SK-N-SH (cell line): ENCODE measurements around the gene RNF146. TPM values are rescaled to one million over a fixed set of nuclear protein-coding genes. Genes with fewer than 3 reads are reported as not detected.

Experiments used
- CTCF ChIA-PET: fragments of 300-600, 350-600 bp; formaldehyde crosslinking; extraction: SDS; loops from one replicate; lab custom pipeline; 2021; lab: Yijun Ruan, JAX
- POLR2A ChIA-PET: fragments of 350-600 bp; sonication (Branson Sonifier 250); formaldehyde crosslinking; extraction: SDS; loops from one replicate; lab custom pipeline; 2020; ENCODE audit warnings: antibody characterized with exemption, inconsistent platforms; lab: Yijun Ruan, JAX
- DNase-seq: peaks from one replicate; pipeline ENCODE4 v3.0.0; 2012
- H2AFZ ChIP-seq: fragments of 200-600 bp; sonication (generic); 2 replicates; pipeline ENCODE4 v1.8.1; 2016; ENCODE audit warnings: antibody characterized with exemption, mild to moderate bottlenecking, low read depth
- H3F3A ChIP-seq: fragments of 200-600 bp; sonication (generic); replicated peaks from 2 replicates; pipeline ENCODE3; 2016; ENCODE audit warnings: antibody characterized with exemption, mild to moderate bottlenecking; ENCODE audit not compliant: insufficient read depth
- H3K27ac ChIP-seq, 2 experiments: fragments of 200-500 bp in 1 of 2; fragments of 200-600 bp in 1 of 2; sonication (Bioruptor generic) in 1 of 2; sonication (generic), shearing (Covaris generic) in 1 of 2; 2 replicates each; pipeline versions ENCODE4 v1.5.1 to v1.6.1; 2014 to 2016; ENCODE audit warnings: low read depth in 2 of 2, inconsistent platforms in 1 of 2, low read length in 1 of 2, mild to moderate bottlenecking in 1 of 2, mixed read lengths in 1 of 2
- H3K27me3 ChIP-seq: fragments of 200-600 bp; sonication (generic), shearing (Covaris generic); 2 replicates; pipeline ENCODE4 v1.6.1; 2016; ENCODE audit warnings: mixed run types; ENCODE audit not compliant: insufficient read depth
- H3K36me3 ChIP-seq, 2 experiments: fragments of 200-500 bp in 1 of 2; fragments of 200-600 bp in 1 of 2; sonication (Bioruptor generic) in 1 of 2; sonication (generic) in 1 of 2; replicated peaks in 1 of 2; 2 replicates each; pipeline versions ENCODE3 to v1.5.1; 2014 to 2016; ENCODE audit warnings: low read length in 1 of 2, mild to moderate bottlenecking in 1 of 2; ENCODE audit not compliant: insufficient read depth in 2 of 2, control insufficient read depth in 1 of 2
- H3K4me1 ChIP-seq, 2 experiments: fragments of 200-500 bp in 1 of 2; fragments of 200-600 bp in 1 of 2; sonication (Bioruptor generic) in 1 of 2; sonication (generic), shearing (Covaris generic) in 1 of 2; 2 replicates each; pipeline versions ENCODE4 v1.5.1 to v1.6.1; 2014 to 2016; ENCODE audit warnings: low read depth in 1 of 2, low read length in 1 of 2, mixed run types in 1 of 2; ENCODE audit not compliant: insufficient read depth in 2 of 2, control insufficient read depth in 1 of 2
- H3K4me2 ChIP-seq: fragments of 200-600 bp; sonication (generic), shearing (Covaris generic); 2 replicates; pipeline ENCODE4 v1.6.1; 2017; ENCODE audit warnings: mixed run types
- H3K4me3 ChIP-seq, 2 experiments: fragments of 200-500 bp in 1 of 2; fragments of 200-600 bp in 1 of 2; sonication (Bioruptor generic) in 1 of 2; sonication (generic), shearing (Covaris generic) in 1 of 2; 2 replicates each; pipeline versions ENCODE4 v1.5.1 to v1.8.1; 2014 to 2016; ENCODE audit warnings: low read depth in 2 of 2, inconsistent platforms in 1 of 2, low read length in 1 of 2, mild to moderate bottlenecking in 1 of 2, mixed read lengths in 1 of 2, moderate library complexity in 1 of 2
- H3K79me2 ChIP-seq: fragments of 200-600 bp; sonication (generic); 2 replicates; pipeline ENCODE4 v1.8.1; 2017; ENCODE audit warnings: mild to moderate bottlenecking; ENCODE audit not compliant: insufficient read depth
- H3K9ac ChIP-seq: fragments of 200-600 bp; sonication (generic); 2 replicates; pipeline ENCODE4 v1.6.1; 2017; ENCODE audit warnings: mixed run types
- H3K9me2 ChIP-seq: fragments of 200-600 bp; sonication (generic); 2 replicates; pipeline ENCODE4 v1.6.1; 2017; ENCODE audit warnings: mixed run types
- H3K9me3 ChIP-seq: fragments of 200-600 bp; sonication (generic); 2 replicates; pipeline ENCODE4 v1.6.1; 2017; ENCODE audit warnings: mixed run types, mild to moderate bottlenecking, moderate library complexity
- H4K20me1 ChIP-seq: fragments of 200-600 bp; sonication (generic); 2 replicates; pipeline ENCODE4 v1.6.1; 2017; ENCODE audit warnings: mild to moderate bottlenecking, mixed run types; ENCODE audit not compliant: insufficient read depth
- EP300 ChIP-seq, 2 experiments: IDR thresholded peaks; 2 replicates each; pipeline versions ENCODE4 v1.4.0 to v1.6.1; 2012; ENCODE audit warnings: borderline replicate concordance in 1 of 2, low read depth in 1 of 2, low read length in 1 of 2
- FOSL2 ChIP-seq: IDR thresholded peaks from 2 replicates; pipeline ENCODE4 v1.4.0; 2012; ENCODE audit warnings: low read depth, mild to moderate bottlenecking, moderate library complexity, borderline replicate concordance
- FOXJ3 ChIP-seq: sonication (generic); formaldehyde crosslinking; IDR thresholded peaks from 2 replicates; pipeline ENCODE4 v1.5.1; 2020; ENCODE audit warnings: mild to moderate bottlenecking, missing genetic modification reagents
- GABPA ChIP-seq: IDR thresholded peaks from 2 replicates; pipeline ENCODE4 v1.4.0; 2012; ENCODE audit warnings: low read depth, mild to moderate bottlenecking
- JUND ChIP-seq: IDR thresholded peaks from 2 replicates; pipeline ENCODE4 v1.4.0; 2012
- NFIC ChIP-seq: IDR thresholded peaks from 2 replicates; pipeline ENCODE4 v1.4.0; 2012; ENCODE audit warnings: borderline replicate concordance
- NRF1 ChIP-seq: IDR thresholded peaks from 2 replicates; pipeline ENCODE4 v1.6.1; 2012; ENCODE audit warnings: low read depth, mild to moderate bottlenecking, low read length
- POLR2AphosphoS5 ChIP-seq: IDR thresholded peaks from 2 replicates; pipeline ENCODE4 v1.6.1; 2012; ENCODE audit warnings: low read depth, low read length
- RAD21 ChIP-seq: IDR thresholded peaks from 2 replicates; pipeline ENCODE4 v1.6.1; 2012; ENCODE audit warnings: mild to moderate bottlenecking, low read length
- RFX5 ChIP-seq: IDR thresholded peaks from 2 replicates; pipeline ENCODE4 v1.6.1; 2012; ENCODE audit warnings: mild to moderate bottlenecking, improper control_type of control experiment, low read length
- SIN3A ChIP-seq: IDR thresholded peaks from 2 replicates; pipeline ENCODE4 v1.6.1; 2012; ENCODE audit warnings: low read depth, mild to moderate bottlenecking, low read length, moderate library complexity, borderline replicate concordance
- TAF1 ChIP-seq: IDR thresholded peaks from 2 replicates; pipeline ENCODE4 v1.6.1; 2012; ENCODE audit warnings: low read depth, mild to moderate bottlenecking, low read length, moderate library complexity, borderline replicate concordance
- USF1 ChIP-seq: IDR thresholded peaks from 2 replicates; pipeline ENCODE4 v1.4.0; 2012; ENCODE audit warnings: low read depth, borderline replicate concordance
- USF2 ChIP-seq: fragments of 150-350 bp; IDR thresholded peaks from 2 replicates; pipeline ENCODE4 v1.6.1; 2017; ENCODE audit warnings: antibody characterized with exemption, low read length, low read depth, borderline replicate concordance
- ZBTB33 ChIP-seq: IDR thresholded peaks from 2 replicates; pipeline ENCODE4 v1.4.0; 2012; ENCODE audit warnings: low read depth, borderline replicate concordance
- whole genome bisulfite sequencing: methylation state at CpG from one replicate; pipeline ENCODE4 v1.1.6; 2017; ENCODE audit warnings: low lambda C conversion rate; 5-methylcytosine and 5-hydroxymethylcytosine counted together
- polyA plus RNA-seq, 3 experiments: library from polyadenylated mRNA; depleted of rRNA; stranded (reverse); fragments of >200 nt; gene quantifications; 2 replicates each; pipeline ENCODE4 v1.2.3, GENCODE V29; 2012

RNF146 gene
- polyA plus RNA-seq, 1 of the 3 experiments (the other 2 are of a cell fraction): 29.2 TPM

- no peak overlapping the region for H3K9ac ChIP-seq
- no peaks in the 10 kb centered on the region for H3K9me3 ChIP-seq
- no peaks in the 10 kb centered on the region for H4K20me1 ChIP-seq
- WGBS: 41% methylated on average over 1 of the region's 1 CpG
- ChIA-PET POLR2A (no interaction called here), CTCF (no interaction called here)
- H3K4me3 ChIP-seq: no peak overlapping the region
- no peak for DNase-seq
- no peaks in the 10 kb centered on the region for H3F3A ChIP-seq
- H3K27me3 ChIP-seq: no peaks in the 10 kb centered on the region
- H3K79me2 ChIP-seq: no peaks in the 10 kb centered on the region
- H3K4me1 ChIP-seq: no peaks in the 10 kb centered on the region
- H3K27ac ChIP-seq: no peak overlapping the region
- TF ChIP-seq EP300 (IDR thresholded peaks at IDR 0.05; ENCODE audit: borderline replicate concordance in 1 of 2, low read depth in 1 of 2, low read length in 1 of 2): no peak
- no peak overlapping the region for H3K4me2 ChIP-seq
- H2AFZ ChIP-seq: no peak overlapping the region
- no peaks in the 10 kb centered on the region for H3K36me3 ChIP-seq
- no peaks in the 10 kb centered on the region for H3K9me2 ChIP-seq
These were observed 17.0 kb upstream of the RNF146 start for GRCh38 chr6:127249621-127250020.

GRCh38 chr6:127255286-127255685, 11.4 kb upstream of the RNF146 start:
- Histone ChIP-seq H2AFZ (no peak overlapping the region), H3K4me2 (no peak overlapping the region), H3F3A (no peaks in the 10 kb centered on the region)
- TF ChIP-seq NFIC (no peak), ZBTB33 (no peak), JUND (no peak), USF1 (no peak), FOXJ3 (CRISPR knock-in tag) (no peak), TAF1 (no peak), FOSL2 (no peak), POLR2AphosphoS5 (no peak), SIN3A (no peak), NRF1 (no peak), GABPA (no peak), USF2 (no peak), EP300 (IDR thresholded peaks at IDR 0.05; ENCODE audit: borderline replicate concordance in 1 of 2, low read depth in 1 of 2, low read length in 1 of 2) (no peak), RAD21 (no peak), RFX5 (no peak)
- TF ChIP-seq, all 33 proteins: peak for 0
- Histone ChIP-seq H3K79me2 (no peaks in the 10 kb centered on the region), H3K36me3 (no peaks in the 10 kb centered on the region), H3K4me1 (no peaks in the 10 kb centered on the region), H3K27me3 (no peaks in the 10 kb centered on the region), H3K4me3 (no peak overlapping the region), H3K9me2 (no peaks in the 10 kb centered on the region), H3K9ac (no peak overlapping the region), H3K9me3 (no peaks in the 10 kb centered on the region), H4K20me1 (no peaks in the 10 kb centered on the region), H3K27ac (no peak overlapping the region)
- 18% methylated on average over 5 of the region's 6 CpGs for WGBS
- no peak for DNase-seq
- CTCF ChIA-PET: interaction anchor here (1.7 kb wide), 1 partner anchor 11 kb away, joined by 8 read pairs; the partner anchor contains the start of gene RNF146
- POLR2A ChIA-PET: no interaction called here
